H9 (cell line): ENCODE measurements around the gene LRRC45. TPM values are rescaled to one million over a fixed set of nuclear protein-coding genes. Genes with fewer than 3 reads are reported as not detected.

Experiments used
- DNase-seq: peaks from one replicate; pipeline ENCODE4 v3.0.0-alpha.2; 2017
- H2AFZ ChIP-seq: one replicate; pipeline ENCODE4 v1.6.1; 2013; ENCODE audit warnings: mild to moderate bottlenecking, low read length, control low read depth, moderate library complexity
- H2AK5ac ChIP-seq: 2 replicates; pipeline ENCODE4 v1.6.1; 2013; ENCODE audit warnings: low read length, control low read depth, mixed read lengths; ENCODE audit not compliant: insufficient read length
- H2BK120ac ChIP-seq: one replicate; pipeline ENCODE4 v1.6.1; 2013; ENCODE audit warnings: low read depth, mild to moderate bottlenecking, low read length, control low read depth, inconsistent platforms; ENCODE audit not compliant: poor library complexity, severe bottlenecking
- H2BK12ac ChIP-seq: 2 replicates; pipeline ENCODE4 v1.6.1; 2013; ENCODE audit warnings: low read length, control low read depth, mixed read lengths, low read depth; ENCODE audit not compliant: insufficient read length
- H2BK15ac ChIP-seq: 2 replicates; pipeline ENCODE4 v1.6.1; 2013; ENCODE audit warnings: low read depth, low read length, control low read depth
- H2BK20ac ChIP-seq: one replicate; pipeline ENCODE4 v1.6.1; 2013; ENCODE audit warnings: low read depth, mild to moderate bottlenecking, low read length, control low read depth, inconsistent platforms; ENCODE audit not compliant: poor library complexity, severe bottlenecking
- H2BK5ac ChIP-seq: 2 replicates; pipeline ENCODE4 v1.6.1; 2013; ENCODE audit warnings: low read length, control low read depth, mixed read lengths; ENCODE audit not compliant: insufficient read length
- H3K14ac ChIP-seq: 2 replicates; pipeline ENCODE4 v1.6.1; 2013; ENCODE audit warnings: low read length, control low read depth; ENCODE audit not compliant: insufficient read depth
- H3K18ac ChIP-seq: 2 replicates; pipeline ENCODE4 v1.6.1; 2013; ENCODE audit warnings: low read depth, mild to moderate bottlenecking, mixed read lengths, low read length, control low read depth; ENCODE audit not compliant: insufficient read length
- H3K23ac ChIP-seq: 2 replicates; pipeline ENCODE4 v1.6.1; 2013; ENCODE audit warnings: low read length, control low read depth, mixed read lengths, low read depth; ENCODE audit not compliant: insufficient read length
- H3K23me2 ChIP-seq: 2 replicates; pipeline ENCODE4 v1.6.1; 2013; ENCODE audit warnings: low read depth, mild to moderate bottlenecking, mixed read lengths, low read length, control low read depth; ENCODE audit not compliant: insufficient read length, poor library complexity, severe bottlenecking
- H3K27ac ChIP-seq: 2 replicates; pipeline ENCODE4 v1.5.1; 2013; ENCODE audit warnings: low read length, control low read depth, mixed read lengths, low read depth; ENCODE audit not compliant: insufficient read length
- H3K27me3 ChIP-seq: 2 replicates; pipeline ENCODE4 v1.6.1; 2013; ENCODE audit warnings: low read length, control low read depth, inconsistent platforms; ENCODE audit not compliant: insufficient read depth
- H3K4ac ChIP-seq: 2 replicates; pipeline ENCODE4 v1.6.1; 2013; ENCODE audit warnings: low read depth, mild to moderate bottlenecking, control low read depth, inconsistent platforms, low read length, moderate library complexity
- H3K4me1 ChIP-seq: 2 replicates; pipeline ENCODE4 v1.6.1; 2013; ENCODE audit warnings: low read length, control low read depth, inconsistent platforms; ENCODE audit not compliant: insufficient read depth
- H3K4me2 ChIP-seq: 2 replicates; pipeline ENCODE4 v1.6.1; 2013; ENCODE audit warnings: low read length, control low read depth, mixed read lengths; ENCODE audit not compliant: insufficient read length, insufficient read depth
- H3K56ac ChIP-seq: 2 replicates; pipeline ENCODE4 v1.6.1; 2013; ENCODE audit warnings: low read depth, mild to moderate bottlenecking, mixed read lengths, low read length, control low read depth; ENCODE audit not compliant: insufficient read length
- H3K79me1 ChIP-seq: 2 replicates; pipeline ENCODE4 v1.6.1; 2013; ENCODE audit warnings: low read depth, mild to moderate bottlenecking, moderate library complexity, low read length, control low read depth, inconsistent platforms; ENCODE audit not compliant: insufficient read depth, poor library complexity, severe bottlenecking
- H3K79me2 ChIP-seq: 2 replicates; pipeline ENCODE4 v1.6.1; 2013; ENCODE audit warnings: low read length, control low read depth, inconsistent platforms; ENCODE audit not compliant: insufficient read depth
- H3K9ac ChIP-seq: 2 replicates; pipeline ENCODE4 v1.6.1; 2013; ENCODE audit warnings: low read length, control low read depth, mixed read lengths; ENCODE audit not compliant: insufficient read length; ENCODE audit errors: extremely low read depth
- H3K9me3 ChIP-seq: one replicate; pipeline ENCODE4 v1.6.1; 2013; ENCODE audit warnings: low read depth, low read length, inconsistent platforms; ENCODE audit not compliant: control insufficient read depth
- H3T11ph ChIP-seq: one replicate; pipeline ENCODE4 v1.6.1; 2013; ENCODE audit warnings: mild to moderate bottlenecking, low read length, control low read depth, inconsistent platforms
- H4K20me1 ChIP-seq: one replicate; pipeline ENCODE4 v1.6.1; 2013; ENCODE audit not compliant: control insufficient read depth, insufficient read length, insufficient read depth
- H4K5ac ChIP-seq: 2 replicates; pipeline ENCODE4 v1.6.1; 2013; ENCODE audit warnings: low read depth, mild to moderate bottlenecking, mixed read lengths, low read length, control low read depth; ENCODE audit not compliant: insufficient read length
- H4K8ac ChIP-seq: replicated peaks from 2 replicates; pipeline ENCODE4 v1.6.1; 2013; ENCODE audit warnings: low read length, control low read depth, mixed read lengths, low read depth; ENCODE audit not compliant: insufficient read length
- H4K91ac ChIP-seq: 2 replicates; pipeline ENCODE4 v1.6.1; 2013; ENCODE audit warnings: low read depth, mild to moderate bottlenecking, moderate library complexity, mixed read lengths, low read length, control low read depth; ENCODE audit not compliant: insufficient read length
- H3K27ac Mint-ChIP-seq, 3 experiments: 2 replicates in 2 of 3; 3 replicates in 1 of 3; pipeline ENCODE4 v1.8.0; 2020 to 2021; ENCODE audit warnings: mixed read lengths in 3 of 3, mild to moderate bottlenecking in 1 of 3, moderate library complexity in 1 of 3
- H3K27me3 Mint-ChIP-seq: 2 replicates; pipeline ENCODE4 v1.8.0; 2021; ENCODE audit warnings: low read depth, mild to moderate bottlenecking, moderate library complexity, mixed read lengths
- H3K36me3 Mint-ChIP-seq, 3 experiments: 2 replicates in 2 of 3; 3 replicates in 1 of 3; pipeline ENCODE4 v1.8.0; 2020 to 2021; ENCODE audit warnings: low read depth in 3 of 3, mixed read lengths in 3 of 3; ENCODE audit not compliant: insufficient read depth in 1 of 3
- H3K4me1 Mint-ChIP-seq, 2 experiments: 2 replicates each; pipeline ENCODE4 v1.8.0; 2020; ENCODE audit warnings: mixed read lengths in 2 of 2
- H3K4me3 Mint-ChIP-seq, 2 experiments: 2 replicates in 1 of 2; 3 replicates in 1 of 2; pipeline ENCODE4 v1.8.0; 2020 to 2021; ENCODE audit warnings: mild to moderate bottlenecking in 2 of 2, mixed read lengths in 2 of 2, moderate library complexity in 1 of 2
- H3K9me3 Mint-ChIP-seq, 2 experiments: 2 replicates in 1 of 2; 3 replicates in 1 of 2; pipeline ENCODE4 v1.8.0; 2020; ENCODE audit warnings: mild to moderate bottlenecking in 2 of 2, mixed read lengths in 2 of 2, moderate library complexity in 1 of 2
- WGBS: extraction: QIAGEN DNeasy Blood & Tissue Kit; methylation state at CpG from one replicate; pipeline ENCODE4 v1.1.7; 2013; ENCODE audit warnings: missing lambda C conversion rate, low lambda C conversion rate, mixed read lengths; ENCODE audit not compliant: insufficient read length; ENCODE audit errors: extremely low coverage; 5-methylcytosine and 5-hydroxymethylcytosine counted together
- total RNA-seq: library from RNA; stranded (reverse); gene quantifications from 2 replicates; pipeline ENCODE4 v1.2.1, GENCODE V29; 2021
- TF ChIP-seq, protein P1 (sequence below): fragments of 200-600 bp; sonication (generic); conservative IDR thresholded peaks from 3 replicates; pipeline ENCODE4 v1.8.0; 2021; ENCODE audit warnings: antibody characterized with exemption, mild to moderate bottlenecking

Gene LRRC45
- total RNA-seq, 1 experiment from 2014 or later, result 28.7 TPM

DNA sequence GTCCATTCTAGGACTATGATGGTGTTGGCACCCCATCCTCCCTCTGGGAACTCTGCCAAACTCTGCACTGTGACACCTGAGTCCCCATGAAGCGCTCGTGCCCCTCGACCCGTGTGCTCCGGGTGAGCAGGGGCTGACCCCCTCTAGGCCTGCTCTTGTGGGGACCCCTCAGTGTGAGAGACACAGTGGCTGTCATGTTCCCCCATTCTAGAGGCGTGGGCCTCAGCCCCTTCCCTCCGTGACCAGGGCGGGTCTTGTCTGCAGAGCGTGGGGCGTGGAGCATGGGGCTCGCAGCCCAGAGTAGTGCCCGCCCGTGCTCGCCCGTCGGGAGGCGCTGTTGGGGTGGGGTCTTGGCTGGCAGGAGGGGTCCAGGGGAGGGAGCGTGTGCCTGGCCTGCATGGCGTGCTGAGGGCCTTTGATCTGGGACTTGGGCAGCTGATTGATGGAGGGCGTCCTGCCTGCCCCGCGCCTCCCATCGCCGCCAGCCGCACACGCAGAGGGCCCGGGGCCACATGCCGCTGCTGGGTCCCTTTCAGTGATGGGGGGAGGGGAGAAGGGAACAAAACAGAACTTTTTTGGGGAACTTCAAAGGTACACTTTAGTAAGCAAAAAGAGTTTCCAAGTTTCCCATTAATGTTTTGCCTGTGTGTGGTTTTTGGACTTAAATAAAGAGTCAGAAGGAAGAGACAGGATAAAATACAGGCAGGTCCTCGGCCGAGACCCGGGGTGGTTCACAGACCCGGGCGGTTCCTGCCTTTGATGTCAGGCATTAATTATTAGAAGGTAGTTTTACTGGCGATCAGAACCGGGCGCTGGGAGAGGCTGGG, 22.9 kb upstream of the LRRC45 start:
- Histone ChIP-seq H3K27ac (no peak overlapping the region), H3K23ac (no peak overlapping the region), H4K5ac (no peak overlapping the region), H4K20me1 (no peaks in the 10 kb centered on the region), H4K8ac (no peak overlapping the region), H3K4ac (no peak overlapping the region), H2BK15ac (no peak overlapping the region), H3K18ac (no peak overlapping the region), H3K79me1 (no peaks in the 10 kb centered on the region), H2AK5ac (no peak overlapping the region), H2BK120ac (no peak overlapping the region), H3K79me2 (no peaks in the 10 kb centered on the region), H3K4me2 (no peak overlapping the region), H3K4me1 (no peaks in the 10 kb centered on the region), H3K56ac (no peak overlapping the region), H4K91ac (no peak overlapping the region), H3T11ph (no peak overlapping the region), H2BK20ac (no peak overlapping the region), H3K27me3 (no peaks in the 10 kb centered on the region), H3K9ac (no peak overlapping the region), H3K9me3 (no peaks in the 10 kb centered on the region), H3K14ac (no peak overlapping the region), H2AFZ (no peak overlapping the region), H3K23me2 (no peaks in the 10 kb centered on the region), H2BK12ac (no peak overlapping the region), H2BK5ac (no peak overlapping the region)
- peak overlapping the region in 1 of 2 experiments; percentile 12; a peak in 1 of 5 replicates for H3K4me3 Mint-ChIP-seq
- H3K9me3 Mint-ChIP-seq, result no peaks in the 10 kb centered on the region
- H3K27me3 Mint-ChIP-seq, result no peaks in the 10 kb centered on the region
- TF ChIP-seq, protein P1, sequence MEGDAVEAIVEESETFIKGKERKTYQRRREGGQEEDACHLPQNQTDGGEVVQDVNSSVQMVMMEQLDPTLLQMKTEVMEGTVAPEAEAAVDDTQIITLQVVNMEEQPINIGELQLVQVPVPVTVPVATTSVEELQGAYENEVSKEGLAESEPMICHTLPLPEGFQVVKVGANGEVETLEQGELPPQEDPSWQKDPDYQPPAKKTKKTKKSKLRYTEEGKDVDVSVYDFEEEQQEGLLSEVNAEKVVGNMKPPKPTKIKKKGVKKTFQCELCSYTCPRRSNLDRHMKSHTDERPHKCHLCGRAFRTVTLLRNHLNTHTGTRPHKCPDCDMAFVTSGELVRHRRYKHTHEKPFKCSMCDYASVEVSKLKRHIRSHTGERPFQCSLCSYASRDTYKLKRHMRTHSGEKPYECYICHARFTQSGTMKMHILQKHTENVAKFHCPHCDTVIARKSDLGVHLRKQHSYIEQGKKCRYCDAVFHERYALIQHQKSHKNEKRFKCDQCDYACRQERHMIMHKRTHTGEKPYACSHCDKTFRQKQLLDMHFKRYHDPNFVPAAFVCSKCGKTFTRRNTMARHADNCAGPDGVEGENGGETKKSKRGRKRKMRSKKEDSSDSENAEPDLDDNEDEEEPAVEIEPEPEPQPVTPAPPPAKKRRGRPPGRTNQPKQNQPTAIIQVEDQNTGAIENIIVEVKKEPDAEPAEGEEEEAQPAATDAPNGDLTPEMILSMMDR, result 0 out of 3 replicates have a peak, but pooled peaks have one; percentile 13
- DNase-seq, result no peak
- no peak overlapping the region for H3K27ac Mint-ChIP-seq
- peaks cover 0 to 9% (median 9%) of the 10 kb centered on the region in 3 experiments; a peak in 6 of 7 replicates for H3K36me3 Mint-ChIP-seq
- no peaks in the 10 kb centered on the region for H3K4me1 Mint-ChIP-seq
- WGBS, result no CpG with 5 or more reads among the region's 36 CpGs
